HG03442 (cell line): ENCODE measurements around the gene CASZ1.

Experiments
- ATAC-seq: cut with Tn5 transposase; IDR thresholded peaks from one replicate; pipeline ENCODE4 v1.9.1; 2021; ENCODE audit warnings: mild to moderate bottlenecking, moderate library complexity; ENCODE audit not compliant: unreplicated experiment

CASZ1 gene

DNA sequence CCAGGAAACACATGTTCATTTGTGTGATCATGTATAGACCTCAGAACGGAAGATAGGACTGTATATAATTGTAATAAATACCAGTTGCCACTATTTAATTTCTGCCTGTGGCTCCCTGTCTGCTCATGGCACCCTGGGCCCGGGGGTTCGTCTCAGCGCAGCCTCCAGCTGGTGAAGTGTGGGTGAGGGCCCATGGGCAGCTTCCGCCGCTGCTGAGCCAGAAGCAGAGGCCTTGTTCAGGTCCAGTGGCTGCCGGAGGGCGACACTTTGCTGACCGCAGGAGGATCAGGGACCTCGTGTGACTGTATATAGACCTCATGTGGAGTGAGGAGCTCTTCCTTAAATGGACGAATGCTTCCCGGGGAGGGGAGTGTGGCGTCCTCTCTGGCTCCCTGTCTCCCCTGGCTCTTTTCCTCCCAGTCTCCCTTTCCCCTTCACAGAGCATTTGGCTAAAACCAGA is 165.8 kb downstream of the CASZ1 start:
- ATAC-seq: no peak

DNA sequence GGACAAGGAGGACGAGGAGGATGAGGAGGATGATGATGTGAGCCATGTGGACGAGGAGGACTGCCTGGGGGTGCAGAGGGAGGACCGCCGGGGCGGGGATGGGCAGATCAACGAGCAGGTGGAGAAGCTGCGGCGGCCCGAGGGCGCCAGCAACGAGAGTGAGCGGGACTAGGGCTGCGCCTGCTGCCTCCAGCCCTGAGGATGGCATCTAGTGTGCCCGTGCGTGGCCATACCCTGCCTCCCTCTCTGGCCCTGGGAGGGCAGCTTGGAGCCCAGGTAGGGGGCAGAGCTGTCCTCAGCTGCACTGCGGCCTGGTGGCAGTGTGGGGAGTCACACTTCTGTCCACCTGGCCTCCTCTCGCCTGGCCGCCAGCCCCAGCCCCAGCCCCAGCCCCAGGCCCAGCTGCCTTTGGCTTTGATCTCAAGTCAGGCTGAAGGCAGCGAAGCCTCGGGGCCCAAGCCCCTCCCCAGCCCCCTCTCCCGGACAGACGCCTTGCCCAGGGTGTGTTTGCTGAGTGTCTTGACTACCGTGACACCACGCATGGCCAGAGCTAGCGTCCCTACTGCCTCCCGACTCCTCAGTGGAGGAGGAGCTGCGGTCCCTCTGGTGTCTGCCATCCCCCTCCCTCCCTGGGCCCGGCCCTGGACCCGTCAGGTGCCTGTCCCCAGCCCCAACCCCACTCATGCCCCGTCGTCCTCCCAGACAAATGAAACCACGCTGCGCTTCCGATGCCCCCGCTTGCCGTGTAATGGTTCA is 166.5 kb downstream of the CASZ1 start:
- ATAC-seq: no peak

DNA sequence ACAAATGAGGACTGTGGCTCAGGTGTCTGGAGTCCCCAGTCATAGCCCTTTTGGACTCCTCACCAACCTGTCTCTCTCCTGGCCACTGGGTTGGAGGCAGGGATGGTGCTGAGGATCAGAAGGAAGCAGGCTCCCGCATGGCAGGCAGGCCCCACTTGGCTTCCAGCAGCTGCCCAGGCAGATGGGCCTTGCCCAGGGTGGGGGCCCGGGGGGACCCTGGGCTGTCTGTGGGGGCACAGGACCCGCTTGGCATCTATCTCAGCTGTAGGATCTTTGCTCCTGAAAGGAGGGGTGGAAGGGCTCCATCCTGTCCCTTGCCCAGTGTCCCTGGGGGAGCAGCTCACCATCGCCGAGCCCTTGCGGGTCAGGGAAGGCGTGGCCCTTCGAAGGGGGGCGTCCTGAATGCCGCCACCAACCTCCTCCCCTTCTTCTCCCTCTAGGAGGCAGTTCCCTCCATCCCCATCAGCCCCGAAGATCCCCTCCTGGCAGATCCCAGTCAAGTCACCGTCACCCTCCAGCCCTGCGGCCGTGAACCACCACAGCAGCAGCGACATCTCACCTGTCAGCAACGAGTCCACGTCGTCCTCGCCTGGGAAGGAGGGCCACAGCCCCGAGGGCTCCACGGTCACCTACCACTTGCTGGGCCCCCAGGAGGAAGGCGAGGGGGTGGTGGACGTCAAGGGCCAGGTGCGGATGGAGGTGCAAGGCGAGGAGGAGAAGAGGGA is 167.2 kb downstream of the CASZ1 start:
- no peak for ATAC-seq

DNA sequence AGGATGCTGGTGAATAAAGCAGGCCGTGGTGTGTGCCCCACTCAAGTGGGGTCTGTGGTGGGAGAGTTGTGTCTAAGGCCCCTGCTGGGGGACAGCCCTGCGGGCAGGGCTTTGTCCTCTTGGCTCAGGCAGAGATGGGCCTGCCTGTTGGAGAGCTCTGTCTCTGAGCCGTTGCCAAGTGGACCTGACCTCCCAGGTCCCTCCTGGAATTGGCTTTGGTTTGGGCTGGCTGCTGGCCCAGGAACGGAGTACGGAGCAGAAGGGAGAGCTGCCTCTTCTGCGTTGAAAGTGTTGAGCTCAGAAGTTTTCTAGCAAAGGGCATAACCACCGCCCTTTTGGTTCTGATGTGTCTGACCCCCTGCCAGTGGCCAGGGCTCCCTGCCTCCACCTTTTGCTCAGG is 167.8 kb downstream of the CASZ1 start:
- ATAC-seq: no peak

DNA sequence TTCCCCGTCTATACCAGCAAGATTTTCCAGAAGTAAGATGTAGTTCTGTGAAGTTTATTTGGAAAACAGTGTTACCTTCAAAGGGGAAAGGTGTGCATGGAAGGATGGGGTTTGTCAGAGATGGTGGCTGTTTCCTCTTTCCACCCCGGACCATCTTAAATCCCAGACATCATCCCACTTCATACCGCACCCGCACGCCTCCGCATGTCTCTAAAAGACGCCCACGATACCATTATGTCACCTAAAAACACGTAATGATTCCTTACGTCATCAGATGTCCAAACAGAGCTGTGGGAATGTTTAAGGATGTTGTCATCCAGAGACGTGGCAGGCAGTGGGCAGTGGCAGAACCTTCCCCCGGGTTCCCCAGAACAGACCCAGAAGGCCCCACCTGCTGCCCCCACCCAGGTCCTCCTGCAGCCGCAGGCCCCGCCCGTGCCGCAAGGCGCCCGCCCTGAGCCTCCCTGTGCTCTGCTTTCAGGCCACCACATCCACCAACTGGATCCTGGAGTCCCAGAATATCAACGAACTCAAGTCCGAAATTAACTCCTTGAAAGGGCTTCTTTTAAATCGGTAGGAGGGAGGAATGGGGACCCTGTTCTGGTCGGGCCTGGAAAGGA is 169.5 kb downstream of the CASZ1 start:
- ATAC-seq: no peak

DNA sequence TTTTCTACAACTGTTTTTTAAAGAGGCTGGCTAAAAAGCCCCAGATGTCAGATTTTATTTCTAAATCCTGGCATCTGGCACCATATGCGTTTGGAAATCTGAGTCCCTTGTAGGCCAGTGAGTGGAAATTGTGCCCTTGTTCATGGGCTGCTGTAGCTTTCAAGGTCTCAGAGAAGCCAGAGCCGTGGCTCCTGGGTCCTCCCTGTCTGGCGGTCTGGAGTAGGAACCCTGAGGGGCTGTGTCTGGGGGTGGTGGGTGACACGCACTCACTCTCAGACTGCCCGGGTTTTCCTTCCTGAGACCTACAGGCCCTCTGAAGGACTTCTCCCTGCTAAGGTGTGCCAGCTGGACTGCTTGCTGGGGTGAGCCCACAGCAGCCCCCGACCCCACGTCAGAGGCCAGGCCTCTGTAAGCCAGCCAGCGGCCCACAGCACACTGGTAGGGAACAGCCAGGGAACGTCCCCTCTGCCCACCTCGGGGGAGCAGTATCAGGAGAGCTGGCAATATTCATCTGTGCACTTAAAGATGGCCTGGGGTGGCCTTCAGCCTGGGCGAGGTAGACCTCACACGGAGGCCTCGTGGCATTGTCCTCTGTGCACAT is 170.2 kb downstream of the CASZ1 start:
- no peak for ATAC-seq

DNA sequence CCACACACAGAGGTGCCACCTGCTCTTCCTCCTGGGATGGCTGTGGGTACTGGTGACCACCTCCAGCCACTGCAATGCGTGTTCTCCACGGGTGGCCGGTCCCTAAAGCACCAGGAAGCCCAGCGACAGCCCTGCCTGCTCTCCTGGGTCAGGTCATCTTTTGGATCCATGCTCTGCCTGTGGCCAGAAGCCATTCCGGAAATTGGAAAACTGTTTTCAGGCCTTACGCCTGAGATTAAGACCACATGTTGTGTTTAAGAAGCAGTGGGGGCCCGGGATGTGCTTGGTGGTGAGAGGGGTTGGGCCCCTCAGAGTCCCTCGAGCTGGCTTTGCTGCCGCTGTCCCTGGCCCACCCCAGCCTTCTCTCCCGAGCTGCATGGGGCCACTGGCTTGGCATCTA is 170.9 kb downstream of the CASZ1 start:
- ATAC-seq: no peak

DNA sequence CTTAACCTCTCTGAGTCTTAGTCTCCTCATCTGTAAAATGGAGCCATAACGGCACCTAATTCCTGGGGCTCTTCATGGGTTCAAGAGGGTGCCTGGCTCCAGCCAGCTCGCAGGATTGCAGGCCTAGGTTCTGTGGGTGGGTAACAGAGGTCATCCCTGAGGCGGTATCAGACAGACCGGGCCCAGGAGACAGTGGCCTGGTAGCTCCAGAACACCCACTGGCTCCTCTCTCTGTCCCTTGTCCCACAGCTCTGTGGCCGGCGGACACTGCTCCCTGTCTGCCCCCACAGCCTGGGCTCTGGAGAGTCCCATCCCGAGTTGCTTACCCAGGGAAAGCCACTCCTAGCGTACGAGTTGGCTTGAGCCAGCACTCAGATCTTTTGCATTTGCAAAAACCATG is 171.4 kb downstream of the CASZ1 start:
- no peak for ATAC-seq

DNA sequence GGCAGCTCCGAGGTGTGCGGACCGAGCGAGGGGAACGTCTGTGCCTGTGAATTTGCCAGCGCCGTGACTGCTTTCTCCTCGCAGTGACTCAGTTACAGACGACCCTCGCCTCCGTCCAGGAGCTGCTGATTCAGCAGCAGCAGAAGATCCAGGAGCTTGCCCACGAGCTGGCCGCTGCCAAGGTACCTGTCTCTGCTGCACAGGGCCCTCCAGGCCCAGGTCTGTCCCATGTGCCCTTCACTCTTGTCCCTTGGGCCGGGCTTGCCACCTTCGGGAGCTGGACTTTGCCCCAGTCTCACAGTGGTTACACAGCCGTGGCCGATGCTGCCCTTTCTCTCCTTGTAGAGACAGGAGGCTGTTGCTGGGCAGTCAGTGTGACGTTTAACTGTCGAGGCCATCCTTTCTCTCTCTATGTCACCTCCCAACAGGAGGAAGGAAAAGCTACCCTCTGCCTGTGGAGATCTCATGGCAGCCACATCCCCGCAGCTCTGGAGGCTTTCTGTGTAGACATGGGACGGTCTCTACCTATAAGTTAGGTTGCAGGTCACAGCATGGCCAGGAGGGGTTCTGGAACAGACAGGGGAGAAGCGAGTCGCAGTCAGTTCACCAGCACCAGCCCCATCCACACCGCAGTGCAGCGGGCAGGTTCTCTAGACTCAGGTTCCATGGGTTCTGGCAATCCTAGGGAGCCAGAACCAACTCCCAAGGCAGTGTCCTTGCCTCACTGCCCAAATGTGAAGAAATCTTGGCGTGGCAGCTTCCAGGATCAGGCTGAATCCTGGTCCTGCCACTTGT is 172.0 kb downstream of the CASZ1 start:
- ATAC-seq: no peak

DNA sequence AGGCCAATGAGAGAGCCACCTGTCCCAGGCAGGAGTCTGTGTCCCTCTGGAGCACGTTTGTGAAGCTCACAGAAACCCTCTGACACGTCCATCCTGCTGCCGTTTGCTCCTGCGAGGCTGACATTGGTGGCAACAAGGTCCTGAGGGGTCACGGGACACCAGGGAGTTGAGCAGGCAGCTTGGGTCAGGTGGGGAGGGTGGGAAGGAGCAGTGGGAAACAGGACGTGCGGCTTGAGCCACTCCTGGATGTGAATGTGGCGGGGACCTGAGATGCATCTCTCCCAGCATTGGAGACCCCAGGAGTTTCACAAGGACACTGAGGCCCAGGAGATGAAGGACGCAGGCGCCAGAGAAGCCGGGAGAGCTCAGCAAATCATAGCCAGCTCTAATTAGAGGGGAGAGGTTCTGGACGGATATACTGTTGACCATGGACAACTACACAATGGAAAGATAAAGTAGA is 172.7 kb downstream of the CASZ1 start:
- ATAC-seq: no peak

DNA sequence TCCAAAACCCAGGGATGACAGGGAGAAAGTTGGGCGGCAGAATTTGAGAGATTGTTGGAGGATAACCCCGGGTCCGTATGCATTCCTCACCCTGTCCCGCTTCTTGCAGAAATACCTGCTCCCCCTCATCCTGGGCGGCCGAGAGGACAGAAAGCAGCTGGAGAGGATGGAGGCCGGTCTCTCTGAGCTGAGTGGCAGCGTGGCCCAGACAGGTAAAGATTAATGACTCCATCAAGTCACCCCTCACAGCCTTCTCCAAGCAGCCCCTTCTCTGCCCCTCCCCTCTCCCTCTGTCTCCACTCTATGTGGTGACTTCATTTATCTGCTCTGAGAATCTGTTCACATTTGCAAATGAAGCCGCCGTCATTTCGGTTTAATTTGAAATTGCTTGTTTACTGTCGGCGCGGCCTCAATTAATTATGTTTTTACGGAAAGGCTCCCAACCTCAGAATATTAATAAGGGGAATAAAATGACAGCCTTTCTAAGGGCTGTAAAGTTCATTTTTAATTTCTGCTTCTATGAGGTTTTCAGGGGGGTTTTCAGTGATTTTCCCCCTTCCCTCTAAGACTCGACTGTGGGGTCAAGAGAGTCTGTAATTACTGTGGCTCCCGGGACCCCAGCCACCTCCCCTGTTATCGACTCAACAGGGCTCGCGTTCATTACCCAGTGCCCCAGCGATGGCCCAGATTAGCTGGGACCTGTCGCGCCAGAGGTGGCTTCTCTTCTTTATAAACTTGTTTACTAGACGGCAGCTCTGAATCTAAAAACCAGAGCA is 173.3 kb downstream of the CASZ1 start:
- no peak for ATAC-seq

DNA sequence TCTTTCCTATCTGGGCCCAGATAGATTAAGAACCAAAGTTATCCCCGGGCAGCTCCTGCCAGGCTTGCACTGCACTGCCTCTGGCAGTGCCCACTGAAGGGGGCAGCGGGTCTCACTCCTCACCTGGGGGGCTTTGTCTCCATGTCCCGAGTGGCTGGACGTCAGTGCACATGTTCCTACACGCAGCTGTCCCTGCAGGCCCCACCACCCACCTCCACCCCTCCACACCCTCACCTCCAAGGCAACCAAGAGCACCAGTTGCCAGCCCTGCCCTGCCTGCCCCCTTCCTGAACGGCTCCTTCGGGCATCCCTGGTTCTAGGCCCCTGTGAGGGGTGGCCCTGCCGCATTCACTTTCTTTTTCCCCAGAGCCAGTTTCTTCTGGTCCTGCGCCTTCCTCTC is 174.5 kb downstream of the CASZ1 start:
- ATAC-seq: no peak

DNA sequence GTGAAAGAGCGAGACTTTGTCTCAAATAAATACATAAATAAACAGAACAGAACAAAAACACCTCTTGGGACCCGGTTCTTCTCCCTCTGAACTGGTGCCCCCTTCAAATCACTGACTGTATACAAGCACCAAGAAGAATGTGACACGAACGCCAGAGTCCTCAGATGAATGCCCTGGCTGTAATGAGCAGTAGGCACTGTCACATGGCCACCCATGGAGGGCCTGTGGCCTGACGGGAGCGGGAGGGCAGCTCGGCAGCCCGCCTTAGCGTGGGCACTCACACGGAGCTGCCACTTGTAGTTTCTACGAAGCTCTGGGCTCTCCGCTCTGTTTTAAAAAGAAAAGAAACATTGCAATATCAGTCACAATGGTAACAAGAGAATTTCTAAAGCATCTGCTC is 175.7 kb downstream of the CASZ1 start:
- ATAC-seq: no peak

DNA sequence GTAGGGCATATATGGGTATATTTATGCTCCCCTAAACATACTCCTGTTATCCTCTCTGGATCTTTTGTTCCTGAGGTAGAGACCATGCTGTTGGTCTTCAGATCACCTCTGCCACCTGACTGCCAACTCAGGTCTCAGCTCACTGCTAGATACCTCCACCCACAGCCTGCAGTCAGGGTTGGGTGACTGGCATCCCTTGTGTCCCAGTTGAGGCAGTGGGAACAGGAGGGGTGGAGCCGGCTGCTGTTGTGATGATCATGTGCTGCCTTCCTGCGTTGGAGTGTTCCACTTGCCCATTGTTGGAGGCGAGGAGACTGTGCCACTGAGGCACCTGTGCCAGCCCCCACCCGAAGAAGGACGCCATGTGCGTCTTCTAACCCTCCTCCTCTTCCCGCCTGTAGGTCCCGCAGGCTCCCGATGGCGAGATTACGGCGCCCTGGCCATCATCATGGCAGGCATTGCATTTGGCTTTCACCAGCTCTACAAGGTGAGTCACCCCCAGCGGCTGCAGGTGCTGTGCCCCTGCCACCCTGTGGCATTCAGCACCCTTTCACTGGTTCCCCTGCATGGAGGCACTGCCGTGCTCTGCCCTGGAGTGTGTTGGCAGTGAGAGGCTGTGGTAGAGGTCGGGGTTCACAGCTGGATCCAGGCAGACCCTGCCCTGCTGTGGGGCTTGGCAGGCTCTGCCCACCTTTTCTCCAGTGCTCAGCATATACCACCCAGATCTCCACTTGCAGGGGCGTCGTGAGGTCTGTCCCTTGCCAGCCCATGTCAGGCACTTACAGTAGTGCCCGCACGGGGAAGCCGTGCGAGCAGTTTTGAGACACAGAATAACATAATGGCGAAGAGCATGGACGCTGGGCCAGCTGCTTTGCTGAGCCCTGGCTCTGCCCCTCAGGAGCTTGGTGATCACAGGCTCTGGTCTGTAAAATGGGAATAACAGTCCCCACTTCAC is 178.2 kb downstream of the CASZ1 start:
- ATAC-seq: no peak

DNA sequence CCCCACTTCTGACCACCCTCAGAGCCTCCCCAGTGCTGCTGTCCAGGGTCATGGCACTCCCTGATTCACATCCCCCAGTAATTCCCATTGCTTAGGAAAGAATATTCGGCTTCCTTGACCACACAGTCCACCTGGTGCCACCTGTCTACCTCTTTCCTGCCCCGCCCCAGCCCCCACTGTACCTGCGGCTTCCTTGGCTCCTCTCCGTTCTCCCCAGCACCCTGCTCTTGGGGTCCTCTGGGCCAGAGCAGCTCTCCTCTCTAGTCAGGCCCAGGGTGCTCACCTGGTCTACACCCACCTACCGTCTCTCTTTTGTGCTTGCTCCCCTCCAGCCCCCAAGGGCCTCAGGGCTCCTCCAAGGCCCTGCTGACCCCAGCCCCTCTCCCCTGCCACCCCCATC is 179.1 kb downstream of the CASZ1 start:
- ATAC-seq: no peak

DNA sequence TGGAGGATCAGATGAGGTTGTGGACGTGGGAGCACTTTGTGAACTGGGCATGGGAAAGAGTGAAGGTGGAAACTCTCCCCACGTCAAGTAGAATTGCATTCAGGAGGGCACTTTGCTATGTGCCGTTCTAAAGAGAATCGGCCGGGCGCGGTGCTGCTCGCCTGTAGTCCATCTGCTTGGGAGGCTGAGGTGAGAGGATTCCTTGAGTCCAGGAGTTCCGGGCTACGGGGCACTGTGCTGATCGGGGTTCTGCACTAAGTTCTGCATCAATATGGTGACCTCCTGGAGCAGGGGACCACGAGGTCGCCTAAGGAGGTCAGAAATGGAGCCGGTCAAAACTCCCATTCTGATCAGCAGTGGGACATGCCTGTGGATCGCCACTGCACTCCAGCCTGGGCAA is 179.8 kb downstream of the CASZ1 start:
- no peak for ATAC-seq

DNA sequence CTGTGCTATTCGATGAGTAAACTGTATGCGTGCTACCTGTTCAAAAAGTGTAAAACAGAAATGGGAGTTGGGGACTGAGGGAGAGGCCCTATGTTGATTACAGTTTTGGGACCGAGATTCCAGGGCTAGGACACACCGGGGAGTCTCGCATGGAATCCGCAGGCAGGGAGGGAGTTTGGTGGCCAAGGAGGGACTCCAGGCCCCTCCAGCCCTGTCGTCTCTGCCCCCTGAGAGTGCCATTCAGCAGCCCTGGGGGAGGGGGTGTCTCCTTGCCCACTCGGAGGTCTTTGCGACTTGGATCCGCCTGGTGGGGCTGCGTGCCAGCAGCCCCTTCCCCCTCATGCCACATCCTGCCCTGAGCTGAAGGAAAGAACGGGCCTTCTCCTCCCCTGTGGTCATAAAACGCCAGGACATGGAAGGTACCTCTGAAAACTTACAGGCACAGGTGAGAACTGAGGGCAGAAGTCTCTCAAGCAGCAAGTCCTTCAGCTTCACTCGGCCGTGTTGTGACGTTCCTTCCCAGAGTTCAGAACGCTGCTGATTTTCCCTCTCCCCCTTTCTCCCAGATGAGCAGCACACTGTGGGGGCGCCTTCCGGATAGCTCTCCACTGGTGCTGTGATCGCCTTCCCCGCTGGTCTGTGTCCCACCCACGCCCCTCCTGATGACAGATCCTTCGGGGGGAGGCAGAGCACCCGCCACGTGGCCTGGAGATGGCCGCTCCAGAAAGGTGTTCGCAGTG is 180.3 kb downstream of the CASZ1 start:
- no peak for ATAC-seq

DNA sequence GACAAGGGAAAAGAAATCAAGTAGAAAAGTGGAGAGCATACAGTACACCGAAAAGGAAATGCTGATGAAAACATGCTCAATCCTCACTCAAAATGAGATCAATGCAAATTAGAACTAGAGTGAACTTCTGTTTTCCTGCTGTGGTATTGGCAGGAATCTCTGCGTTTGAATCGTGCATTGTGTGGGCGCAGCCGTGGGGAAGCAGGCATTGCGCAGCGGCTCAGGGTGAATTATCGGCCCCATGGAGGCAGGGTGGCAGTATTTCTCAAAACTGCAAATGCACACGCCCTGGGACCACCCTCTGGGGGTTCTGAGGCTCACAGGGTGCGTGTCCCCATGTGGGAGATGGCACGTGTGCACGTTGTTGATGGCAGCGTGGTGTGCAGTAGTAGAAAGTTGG is 181.1 kb downstream of the CASZ1 start:
- no peak for ATAC-seq
